Body of pancreas (tissue), 4 donors: ENCODE measurements around the gene GRIN2C. TPM values are rescaled to one million over a fixed set of nuclear protein-coding genes. Genes with fewer than 3 reads are reported as not detected.
A peak's percentile ranks its signal among the peaks of the same experiment; 100 is the strongest.

Experiments
- ATAC-seq: fragments of 150-250 bp; one replicate; pipeline ENCODE4 v1.9.1; 2016
- DNase-seq, 4 donors: peaks; one replicate each; pipeline ENCODE4 v3.0.0-alpha.2; 2019
- H3K27ac ChIP-seq, 4 donors: fragments of 200-600 bp; sonication (generic); 1 replicate in 3 of 4; 2 replicates in 1 of 4; pipeline versions ENCODE4 v1.5.1 to v1.6.1; 2016 to 2019; ENCODE audit warnings: mild to moderate bottlenecking in 1 of 4, mixed read lengths in 1 of 4, moderate library complexity in 1 of 4
- H3K27me3 ChIP-seq, 2 donors: fragments of 200-600 bp; sonication (generic); one replicate each; pipeline ENCODE4 v1.6.0; 2016; ENCODE audit warnings: mild to moderate bottlenecking in 1 of 2
- H3K36me3 ChIP-seq, 2 donors: fragments of 200-600 bp; sonication (generic); replicated peaks in 1 of 2; 2 replicates each; pipeline ENCODE4 v1.5.1; 2016; ENCODE audit warnings: low read depth in 2 of 2; ENCODE audit not compliant: insufficient read depth in 1 of 2
- H3K4me1 ChIP-seq: fragments of 200-600 bp; sonication (generic); one replicate; pipeline ENCODE4 v1.6.0; 2016
- H3K4me3 ChIP-seq, 2 donors: fragments of 200-600 bp; sonication (generic); 1 replicate in 1 of 2; 2 replicates in 1 of 2; pipeline ENCODE4 v1.5.1; 2016 to 2019
- H3K9me3 ChIP-seq, 3 donors: fragments of 200-600 bp; sonication (generic); 1 replicate in 2 of 3; 2 replicates in 1 of 3; pipeline ENCODE4 v1.5.1; 2016
- POLR2A ChIP-seq, 3 donors: fragments of 450-650 bp; IDR thresholded peaks; one replicate each; pipeline ENCODE4 v1.6.1; 2016; ENCODE audit warnings: antibody characterized with exemption in 3 of 3, mild to moderate bottlenecking in 2 of 3
- WGBS, 2 donors: methylation state at CpG; one replicate each; pipeline ENCODE4 v1.1.5; 2017; 5-methylcytosine and 5-hydroxymethylcytosine counted together
- intact Hi-C: fragments of 100-400 bp; cut with DNase I; formaldehyde crosslinking; loops from one replicate; pipeline ENCODE4 v1.15.1; 2023
- total RNA-seq, 2 donors: library from RNA; depleted of rRNA; stranded (reverse); fragments of >200 nt; gene quantifications; one replicate each; pipeline ENCODE4 v1.1.0, GENCODE V29; 2016
- TF ChIP-seq, protein P1 (sequence below), 7 experiments: fragments of 450-650 bp in 4 of 7; fragments of 200-600 bp in 3 of 7; sonication (generic) in 3 of 7; IDR thresholded peaks; one replicate each; pipeline ENCODE4 v1.5.1; 2016 to 2019; ENCODE audit warnings: antibody characterized with exemption in 7 of 7

Gene GRIN2C
- total RNA-seq, 2 donors from 2014 or later: not detected

- WGBS, 2 donors: 87 to 95% methylated on average over 26 of the region's 26 CpGs
- H3K27me3 ChIP-seq: no peaks in the 10 kb centered on the region
- H3K9me3 ChIP-seq: no peaks in the 10 kb centered on the region
- intact Hi-C loops: no loop called here
- TF ChIP-seq, protein P1, sequence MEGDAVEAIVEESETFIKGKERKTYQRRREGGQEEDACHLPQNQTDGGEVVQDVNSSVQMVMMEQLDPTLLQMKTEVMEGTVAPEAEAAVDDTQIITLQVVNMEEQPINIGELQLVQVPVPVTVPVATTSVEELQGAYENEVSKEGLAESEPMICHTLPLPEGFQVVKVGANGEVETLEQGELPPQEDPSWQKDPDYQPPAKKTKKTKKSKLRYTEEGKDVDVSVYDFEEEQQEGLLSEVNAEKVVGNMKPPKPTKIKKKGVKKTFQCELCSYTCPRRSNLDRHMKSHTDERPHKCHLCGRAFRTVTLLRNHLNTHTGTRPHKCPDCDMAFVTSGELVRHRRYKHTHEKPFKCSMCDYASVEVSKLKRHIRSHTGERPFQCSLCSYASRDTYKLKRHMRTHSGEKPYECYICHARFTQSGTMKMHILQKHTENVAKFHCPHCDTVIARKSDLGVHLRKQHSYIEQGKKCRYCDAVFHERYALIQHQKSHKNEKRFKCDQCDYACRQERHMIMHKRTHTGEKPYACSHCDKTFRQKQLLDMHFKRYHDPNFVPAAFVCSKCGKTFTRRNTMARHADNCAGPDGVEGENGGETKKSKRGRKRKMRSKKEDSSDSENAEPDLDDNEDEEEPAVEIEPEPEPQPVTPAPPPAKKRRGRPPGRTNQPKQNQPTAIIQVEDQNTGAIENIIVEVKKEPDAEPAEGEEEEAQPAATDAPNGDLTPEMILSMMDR (IDR thresholded peaks at IDR 0.05): no peak
- no peak for TF ChIP-seq POLR2A (IDR thresholded peaks at IDR 0.05)
- H3K4me1 ChIP-seq: no peaks in the 10 kb centered on the region
- H3K4me3 ChIP-seq: no peak overlapping the region
- ATAC-seq: no peak
- no peak for DNase-seq
- H3K27ac ChIP-seq: no peak overlapping the region
- peaks cover 0 to 2% of the 10 kb centered on the region in 2 donors for H3K36me3 ChIP-seq
Observed at GRCh38 chr17:74836191-74836590, 23.5 kb downstream of the GRIN2C start.

DNA sequence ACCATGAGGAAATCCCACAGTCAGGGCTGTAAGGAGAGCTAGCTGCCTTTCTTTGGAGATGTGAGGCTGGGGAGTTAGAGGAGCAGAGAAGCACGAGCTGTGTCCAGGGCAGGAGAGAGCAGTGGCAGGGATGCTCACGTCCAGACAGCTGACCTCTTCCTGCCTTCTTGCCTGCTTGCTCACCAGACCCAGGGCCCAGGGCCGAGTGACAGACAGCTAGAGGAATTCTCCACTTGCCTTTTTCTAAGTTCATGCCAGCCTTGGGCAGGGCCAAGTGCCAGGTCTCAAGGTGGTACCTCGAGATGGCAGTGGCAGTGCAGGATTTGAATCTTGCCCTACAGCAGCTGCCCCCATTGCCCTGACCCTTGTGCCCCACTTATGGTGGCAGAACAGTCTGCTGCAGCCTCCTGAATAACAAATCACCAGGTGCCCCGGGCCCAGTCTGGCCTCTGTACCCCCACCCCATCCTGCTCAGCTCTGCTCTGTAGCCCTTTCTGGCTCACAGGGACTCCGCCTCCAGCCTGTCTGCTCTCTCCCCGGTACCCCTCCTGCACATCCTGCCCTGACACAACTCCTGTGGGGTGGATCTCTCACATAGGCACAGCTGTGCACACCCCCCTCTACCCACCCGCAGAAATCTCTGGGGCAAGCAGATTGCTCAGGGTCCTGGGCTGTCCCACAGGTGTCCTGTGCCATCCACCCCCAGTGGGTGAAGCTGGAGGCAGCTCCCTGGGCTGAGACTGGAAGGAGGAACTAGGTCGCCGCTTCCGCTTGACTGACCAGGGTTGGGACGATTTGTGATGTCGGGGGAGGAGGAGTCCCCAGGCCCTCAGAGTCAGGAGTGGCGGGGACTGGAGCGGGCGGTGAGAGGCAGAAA lies 25.9 kb downstream of the GRIN2C start:
- intact Hi-C loops: no loop called here
- ATAC-seq: no peak

GRCh38 chr17:74832421-74832820 lies 27.3 kb downstream of the GRIN2C start:
- no peaks in the 10 kb centered on the region for H3K9me3 ChIP-seq
- intact Hi-C loops: no loop called here
- no peak overlapping the region for H3K4me3 ChIP-seq
- H3K36me3 ChIP-seq: peaks cover 0 to 2% of the 10 kb centered on the region in 2 donors
- 83 to 92% methylated on average over 8 to 9 of the region's 9 CpGs for WGBS, 2 donors
- TF ChIP-seq POLR2A (IDR thresholded peaks at IDR 0.05): no peak
- TF ChIP-seq, protein P1 (IDR thresholded peaks at IDR 0.05): no peak
- no peak for ATAC-seq
- no peaks in the 10 kb centered on the region for H3K27me3 ChIP-seq
- H3K27ac ChIP-seq: no peak overlapping the region
- DNase-seq: no peak
- no peaks in the 10 kb centered on the region for H3K4me1 ChIP-seq

More for the DNA sequence above, 25.9 kb downstream of the GRIN2C start:
- Histone ChIP-seq H3K4me1 (no peaks in the 10 kb centered on the region), H3K27ac (no peak overlapping the region), H3K9me3 (no peaks in the 10 kb centered on the region), H3K36me3 (peaks cover 0 to 2% of the 10 kb centered on the region in 2 donors), H3K27me3 (no peaks in the 10 kb centered on the region), H3K4me3 (no peak overlapping the region)
- DNase-seq: peak in 1 of 4 donors; percentile 28
- 65 to 86% methylated on average over 13 to 16 of the region's 16 CpGs for WGBS, 2 donors
- TF ChIP-seq, protein P1 (IDR thresholded peaks at IDR 0.05): no peak
- no peak for TF ChIP-seq POLR2A (IDR thresholded peaks at IDR 0.05)

GRCh38 chr17:74831444-74832146 lies 28.1 kb downstream of the GRIN2C start:
- DNase-seq (no peak), ATAC-seq (no peak)
- no peak for TF ChIP-seq POLR2A (IDR thresholded peaks at IDR 0.05)
- TF ChIP-seq, protein P1 (IDR thresholded peaks at IDR 0.05): no peak
- intact Hi-C loops: no loop called here
- 80 to 86% methylated on average over 20 to 21 of the region's 22 CpGs for WGBS, 2 donors
- Histone ChIP-seq H3K36me3 (peaks cover 0 to 2% of the 10 kb centered on the region in 2 donors), H3K27ac (no peak overlapping the region), H3K4me1 (no peaks in the 10 kb centered on the region), H3K4me3 (no peak overlapping the region), H3K27me3 (no peaks in the 10 kb centered on the region), H3K9me3 (no peaks in the 10 kb centered on the region)
